HG03139 (cell line): ENCODE results near the gene RCCD1.

Source experiments
- ATAC-seq: cut with Tn5 transposase; IDR thresholded peaks from one replicate; pipeline ENCODE4 v1.9.1; 2021; ENCODE audit not compliant: unreplicated experiment

The RCCD1 gene

GRCh38 chr15:91001209-91001608 lies 46.5 kb downstream of the RCCD1 start:
- ATAC-seq, result no peak

- ATAC-seq, result no peak
Observed at GRCh38 chr15:91007266-91007665, 52.6 kb downstream of the RCCD1 start.
